Activated T-helper 1 cell treated with anti-CD3 and anti-CD28 coated beads, Interleukin-12 subunit alpha, Interleukin-12 subunit beta, Interleukin-2, Interleukin-4 antibody, amounts not matched to agents 30 ng/mL and 10 ng/mL and 1 ng/mL, durations not matched to agents 14 hours and 24 hours and 36 hours (primary cell): ENCODE results near the gene MAML3. TPM values are rescaled to one million over a fixed set of nuclear protein-coding genes. Genes with fewer than 3 reads are reported as not detected.

Experiments
- DNase-seq: peaks from one replicate; pipeline ENCODE4 v3.0.0; 2021; ENCODE audit warnings: low spot score
- H3K27ac Mint-ChIP-seq: one replicate; pipeline ENCODE4 v1.8.0; 2021; ENCODE audit warnings: mild to moderate bottlenecking, mixed read lengths
- H3K27me3 Mint-ChIP-seq: one replicate; pipeline ENCODE4 v1.8.0; 2022; ENCODE audit warnings: mild to moderate bottlenecking, moderate library complexity, mixed read lengths; ENCODE audit not compliant: insufficient read depth
- H3K36me3 Mint-ChIP-seq: one replicate; pipeline ENCODE4 v1.8.0; 2021; ENCODE audit warnings: low read depth, mixed read lengths
- H3K4me1 Mint-ChIP-seq: one replicate; pipeline ENCODE4 v1.8.0; 2021; ENCODE audit warnings: low read depth, mixed read lengths
- H3K4me3 Mint-ChIP-seq: one replicate; pipeline ENCODE4 v1.8.0; 2021; ENCODE audit warnings: mild to moderate bottlenecking, moderate library complexity, mixed read lengths
- H3K9me3 Mint-ChIP-seq: one replicate; pipeline ENCODE4 v1.8.0; 2021; ENCODE audit warnings: mixed read lengths
- intact Hi-C: fragments of 100-400 bp; cut with micrococcal nuclease; formaldehyde crosslinking; loops from one replicate; pipeline ENCODE4 v1.15.1; 2024
- total RNA-seq: library from RNA; stranded (reverse); gene quantifications from 2 replicates; pipeline ENCODE4 v1.2.3, GENCODE V29; 2022

The MAML3 gene
- total RNA-seq, 1 donor from 2014 or later: 0.47 TPM

DNA sequence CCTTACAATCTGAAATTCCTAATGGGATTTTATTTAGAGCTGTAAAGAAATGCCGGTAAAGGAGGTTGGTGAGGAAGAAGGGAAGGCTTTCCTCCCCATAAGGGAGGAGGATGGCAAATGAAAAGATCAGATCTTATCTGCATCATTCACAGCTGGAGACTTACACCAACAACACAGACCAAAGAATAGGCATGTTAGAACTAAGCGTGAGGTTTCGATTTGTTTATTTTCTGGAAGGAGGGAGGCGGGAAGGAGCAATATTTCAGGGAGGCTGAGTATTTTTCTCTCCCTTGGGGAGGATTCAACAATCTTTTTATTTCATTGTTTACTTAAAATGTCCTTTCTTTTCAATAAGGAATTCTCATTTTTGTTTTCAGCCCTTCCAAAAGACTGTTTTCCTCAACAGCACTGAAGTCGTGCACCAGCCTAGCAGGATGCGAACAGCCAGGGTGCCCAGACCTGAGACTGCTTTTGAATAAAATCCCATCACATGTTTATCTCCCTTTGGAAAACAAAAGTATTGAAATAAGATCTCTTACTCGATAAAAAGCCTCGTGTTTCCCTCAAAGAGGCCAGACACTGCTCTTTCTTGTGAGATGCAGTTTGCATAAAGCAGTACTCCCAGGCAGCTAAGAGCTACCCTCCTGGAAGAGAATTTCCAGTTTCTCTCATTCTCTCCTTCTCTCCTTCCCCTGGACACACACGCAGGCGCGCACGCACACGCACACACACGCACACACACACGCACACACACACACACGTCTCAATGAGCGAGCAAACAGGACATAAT lies 252.3 kb downstream of the MAML3 start:
- Mint-ChIP-seq H3K36me3 (peaks cover 1% of the 10 kb centered on the region), H3K4me1 (peaks cover 29% of the 10 kb centered on the region), H3K9me3 (peaks cover 8% of the 10 kb centered on the region), H3K4me3 (no peak overlapping the region), H3K27ac (no peak overlapping the region), H3K27me3 (no peaks in the 10 kb centered on the region)
- DNase-seq: no peak
- intact Hi-C loops: no loop called here

DNA sequence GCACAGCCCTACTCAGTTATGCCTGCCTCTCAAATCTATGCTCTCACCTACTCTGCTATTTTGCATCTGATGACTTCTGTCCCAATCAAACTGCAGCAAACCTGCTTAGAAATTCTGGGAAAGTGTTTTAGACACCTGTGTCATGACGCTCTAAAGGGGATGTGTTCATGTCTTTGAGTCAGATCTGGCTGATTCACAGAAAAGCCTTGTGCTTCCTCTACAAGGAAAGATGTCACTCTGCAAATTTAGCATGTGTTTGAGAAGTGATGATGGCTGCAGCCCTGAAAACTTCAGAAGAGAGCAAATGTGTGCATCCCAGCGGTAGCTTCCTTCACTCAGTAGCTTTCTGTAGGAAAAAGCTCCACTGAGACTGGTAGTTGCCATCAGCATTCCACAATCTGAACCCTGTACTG lies 253.0 kb downstream of the MAML3 start:
- intact Hi-C loops: no loop called here
- Mint-ChIP-seq H3K4me1 (peaks cover 25% of the 10 kb centered on the region), H3K4me3 (no peak overlapping the region), H3K27ac (no peak overlapping the region), H3K36me3 (peaks cover 1% of the 10 kb centered on the region), H3K9me3 (peaks cover 8% of the 10 kb centered on the region), H3K27me3 (no peaks in the 10 kb centered on the region)
- DNase-seq: no peak

DNA sequence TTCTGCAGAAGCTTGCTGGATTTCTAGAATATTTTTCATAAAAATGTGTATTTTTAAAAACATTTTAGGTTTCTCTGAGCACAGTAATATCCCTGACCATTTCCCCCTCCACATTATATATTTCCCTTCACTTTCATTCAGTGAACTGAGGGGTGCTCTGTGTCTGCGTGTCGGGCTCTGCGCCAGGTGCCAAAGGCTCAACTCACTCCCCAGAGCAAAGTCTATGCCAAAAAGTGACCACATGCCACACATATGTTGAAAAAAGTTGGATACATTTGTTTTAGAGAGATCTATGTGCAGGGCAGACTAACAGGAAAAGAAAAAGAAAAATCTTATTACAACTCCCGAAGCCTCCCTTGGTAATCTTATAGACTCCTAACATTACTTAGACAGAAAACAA lies 254.6 kb downstream of the MAML3 start:
- H3K27ac Mint-ChIP-seq: no peak overlapping the region
- H3K4me3 Mint-ChIP-seq: no peak overlapping the region
- peaks cover 3% of the 10 kb centered on the region for H3K27me3 Mint-ChIP-seq

DNA sequence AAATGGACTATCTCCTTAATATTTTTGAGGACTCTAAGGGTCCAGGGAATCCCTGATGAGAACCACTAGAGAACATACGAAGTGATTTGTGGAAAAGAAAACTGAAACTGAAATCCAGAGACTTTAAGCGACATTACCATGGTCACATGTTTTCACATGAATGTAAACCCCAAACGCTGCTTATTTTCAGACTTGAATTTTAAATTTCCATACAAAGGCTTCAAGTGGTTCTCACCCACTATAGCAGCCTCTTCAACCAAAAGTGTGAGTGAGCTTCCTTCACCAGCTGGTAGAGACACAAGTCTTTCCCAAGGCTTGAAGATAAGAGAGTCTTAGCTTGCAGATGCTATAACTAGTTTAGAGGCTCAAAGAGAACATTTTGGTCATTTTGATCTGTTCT lies 255.7 kb downstream of the MAML3 start:
- no peak for DNase-seq
- Mint-ChIP-seq H3K4me1 (peaks cover 19% of the 10 kb centered on the region), H3K4me3 (no peak overlapping the region), H3K27me3 (peaks cover 6% of the 10 kb centered on the region), H3K27ac (peak overlapping the region; percentile 27), H3K9me3 (no peaks in the 10 kb centered on the region), H3K36me3 (peaks cover 1% of the 10 kb centered on the region)
- intact Hi-C loops: loop anchor here (1.0 to 5.0 kb wide), 2 partner anchors 52 to 79 kb away; no protein-coding TSS in a partner anchor

More for the DNA sequence above, 254.6 kb downstream of the MAML3 start:
- Mint-ChIP-seq H3K36me3 (peaks cover 1% of the 10 kb centered on the region), H3K4me1 (peaks cover 22% of the 10 kb centered on the region), H3K9me3 (no peaks in the 10 kb centered on the region)
- intact Hi-C loops: loop anchor here (5.0 kb wide), 1 partner anchor 78 kb away; no protein-coding TSS in a partner anchor
- no peak for DNase-seq

DNA sequence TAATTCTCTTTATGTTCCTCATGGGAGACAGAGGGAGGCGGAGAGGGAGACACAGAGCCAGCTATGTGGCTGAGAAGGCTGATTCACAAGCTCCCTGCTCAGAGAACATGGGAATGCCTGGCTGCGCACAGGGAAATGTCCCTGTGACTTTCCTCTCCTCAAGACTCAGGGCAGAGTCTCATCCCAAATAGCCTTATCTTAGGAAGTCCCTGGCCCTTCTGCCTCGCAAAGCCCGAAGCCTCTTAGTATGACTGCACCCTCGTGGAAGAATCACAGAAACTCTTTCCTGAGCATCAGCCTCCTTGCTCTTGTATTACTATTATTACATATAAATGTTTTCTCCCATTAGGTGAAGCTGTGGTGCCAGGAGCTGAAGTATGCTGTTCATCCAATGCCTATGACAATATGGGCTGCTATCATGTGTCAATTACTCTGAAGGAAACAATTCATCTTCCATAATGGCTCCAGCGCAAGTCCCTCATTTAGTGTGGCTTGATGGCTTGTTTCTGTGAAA lies 257.8 kb downstream of the MAML3 start:
- Mint-ChIP-seq H3K36me3 (no peaks in the 10 kb centered on the region), H3K4me1 (peaks cover 8% of the 10 kb centered on the region), H3K9me3 (no peaks in the 10 kb centered on the region), H3K27ac (no peak overlapping the region), H3K27me3 (peaks cover 6% of the 10 kb centered on the region), H3K4me3 (no peak overlapping the region)
- intact Hi-C loops: loop anchor here (5.0 kb wide), 1 partner anchor 81 kb away; no protein-coding TSS in a partner anchor
- no peak for DNase-seq

DNA sequence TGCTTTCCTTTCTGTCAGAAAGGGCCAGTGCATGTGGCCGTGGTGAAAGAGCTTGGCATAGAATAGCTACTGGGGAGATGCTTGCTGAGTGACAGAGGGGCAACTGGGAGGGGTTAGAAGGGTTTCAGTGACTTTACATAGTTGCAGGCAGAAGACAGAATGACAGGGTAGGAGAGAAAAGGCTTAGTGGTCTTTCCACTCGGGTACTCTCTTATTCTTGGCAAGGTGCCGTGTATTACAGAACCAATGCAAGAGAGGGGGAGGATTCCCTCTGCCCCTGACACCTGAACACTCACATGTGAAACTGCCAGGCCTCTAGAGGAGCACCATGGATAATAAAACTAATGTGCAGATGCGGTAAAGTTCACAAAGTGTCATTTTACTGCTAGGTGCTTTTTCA lies 260.2 kb downstream of the MAML3 start:
- H3K27me3 Mint-ChIP-seq: peaks cover 6% of the 10 kb centered on the region
- H3K36me3 Mint-ChIP-seq: no peaks in the 10 kb centered on the region
- no peak overlapping the region for H3K27ac Mint-ChIP-seq
- H3K9me3 Mint-ChIP-seq: no peaks in the 10 kb centered on the region
- no peaks in the 10 kb centered on the region for H3K4me1 Mint-ChIP-seq
- intact Hi-C loops: no loop called here
- no peak overlapping the region for H3K4me3 Mint-ChIP-seq
- DNase-seq: no peak

DNA sequence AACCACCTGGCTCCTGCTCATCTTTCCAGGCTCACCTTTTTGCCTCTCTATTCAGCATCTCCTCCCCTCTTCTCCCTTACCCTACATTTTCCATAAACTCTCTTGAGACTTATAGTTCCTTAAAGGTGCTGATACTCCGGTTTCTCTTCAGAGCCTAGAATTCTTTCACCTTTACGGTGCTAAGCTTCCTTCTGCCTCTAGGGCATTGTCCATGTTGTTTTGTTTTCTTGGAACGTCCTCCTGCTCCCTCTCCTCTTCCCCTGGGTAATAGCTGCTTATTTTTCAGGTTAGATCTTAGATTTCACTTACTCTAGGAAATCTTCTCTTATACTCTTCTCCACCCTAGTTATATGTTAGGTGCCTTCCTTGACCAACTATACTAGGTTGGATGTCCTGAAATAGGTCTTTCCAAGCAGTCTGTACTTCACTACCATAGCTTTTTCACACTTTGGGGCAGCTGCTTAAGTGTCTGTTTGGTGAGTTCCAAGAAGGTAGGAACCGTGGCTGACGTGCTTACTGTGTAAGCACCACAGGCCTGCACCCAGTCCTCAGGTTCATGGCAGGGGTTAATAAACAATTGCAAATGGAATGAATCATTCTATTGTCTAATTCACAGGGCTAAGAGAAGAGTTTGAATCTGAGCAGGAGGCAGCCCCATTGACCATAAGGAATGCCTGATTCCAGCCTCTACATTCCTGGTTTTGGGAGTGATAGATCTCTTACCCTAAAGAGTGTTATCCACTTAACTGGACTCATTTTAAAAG lies 260.8 kb downstream of the MAML3 start:
- no peak for DNase-seq
- no peaks in the 10 kb centered on the region for H3K4me1 Mint-ChIP-seq
- peaks cover 6% of the 10 kb centered on the region for H3K27me3 Mint-ChIP-seq
- H3K9me3 Mint-ChIP-seq: no peaks in the 10 kb centered on the region
- no peak overlapping the region for H3K27ac Mint-ChIP-seq
- intact Hi-C loops: no loop called here
- H3K36me3 Mint-ChIP-seq: no peaks in the 10 kb centered on the region
- H3K4me3 Mint-ChIP-seq: no peak overlapping the region

DNA sequence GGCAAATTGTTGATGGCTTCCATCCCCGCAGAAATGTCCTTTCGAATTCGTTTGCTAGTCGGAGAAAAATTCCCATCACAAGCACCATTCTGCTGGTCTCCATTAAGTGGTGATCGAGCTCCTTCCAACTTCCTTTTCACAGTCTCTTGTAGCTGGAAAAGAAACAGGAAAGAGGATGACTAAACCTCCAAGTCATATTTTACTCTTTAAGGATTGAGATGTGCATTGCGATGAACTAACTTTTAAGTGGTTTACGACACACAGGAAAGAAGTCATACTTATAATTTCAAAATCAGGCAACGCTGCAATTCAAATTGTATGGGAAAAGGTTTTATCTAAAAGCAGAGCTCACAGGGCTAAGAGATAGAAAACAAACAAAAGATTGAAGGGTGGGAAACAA lies 263.2 kb downstream of the MAML3 start:
- H3K4me1 Mint-ChIP-seq: no peaks in the 10 kb centered on the region
- DNase-seq: no peak
- H3K9me3 Mint-ChIP-seq: no peaks in the 10 kb centered on the region
- H3K27me3 Mint-ChIP-seq: peaks cover 9% of the 10 kb centered on the region
- intact Hi-C loops: no loop called here
- no peaks in the 10 kb centered on the region for H3K36me3 Mint-ChIP-seq
- no peak overlapping the region for H3K27ac Mint-ChIP-seq
- no peak overlapping the region for H3K4me3 Mint-ChIP-seq

DNA sequence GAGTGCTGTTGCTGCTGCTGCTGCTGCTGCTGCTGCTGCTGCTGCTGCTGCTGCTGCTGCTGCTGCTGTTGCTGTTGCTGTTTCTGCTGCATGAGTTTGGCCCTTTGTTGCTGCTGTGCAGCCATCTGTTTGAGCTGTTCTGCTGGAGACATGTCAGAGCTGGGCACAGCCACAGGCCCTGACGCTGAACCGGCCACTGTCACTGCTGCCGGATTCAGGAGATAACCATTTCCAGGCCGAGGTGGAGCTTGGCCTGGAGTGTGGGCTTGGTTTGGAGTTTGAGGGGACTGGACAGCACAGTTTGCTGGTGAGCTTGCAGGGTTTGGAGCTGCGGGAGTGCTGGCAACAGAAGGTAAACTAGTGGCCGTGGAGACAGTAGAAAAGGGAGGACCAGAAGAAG lies 264.1 kb downstream of the MAML3 start:
- peaks cover 9% of the 10 kb centered on the region for H3K27me3 Mint-ChIP-seq
- no peaks in the 10 kb centered on the region for H3K4me1 Mint-ChIP-seq
- H3K27ac Mint-ChIP-seq: no peak overlapping the region
- H3K9me3 Mint-ChIP-seq: no peaks in the 10 kb centered on the region
- intact Hi-C loops: no loop called here
- DNase-seq: no peak
- H3K36me3 Mint-ChIP-seq: no peaks in the 10 kb centered on the region
- H3K4me3 Mint-ChIP-seq: no peak overlapping the region

DNA sequence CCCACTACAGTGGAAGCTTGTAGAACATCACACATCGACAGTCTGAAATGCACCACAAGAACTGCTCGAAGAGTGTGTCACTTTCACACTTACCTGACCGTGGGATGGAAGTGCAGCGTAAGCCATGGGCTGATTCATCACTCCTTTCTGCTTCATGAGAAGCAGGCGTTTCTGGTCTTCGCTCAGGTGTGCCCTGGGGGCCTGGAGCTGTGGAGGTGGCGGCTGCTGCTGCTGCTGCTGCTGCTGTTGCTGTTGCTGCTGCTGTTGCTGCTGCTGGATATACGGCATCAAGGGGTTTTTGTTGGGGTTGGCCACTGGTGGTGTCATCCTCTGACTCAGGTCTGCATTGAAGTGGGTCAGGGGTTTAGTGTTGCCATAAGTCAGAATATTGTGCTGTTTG lies 264.7 kb downstream of the MAML3 start:
- no peak overlapping the region for H3K27ac Mint-ChIP-seq
- peaks cover 9% of the 10 kb centered on the region for H3K27me3 Mint-ChIP-seq
- H3K4me1 Mint-ChIP-seq: no peaks in the 10 kb centered on the region
- no peaks in the 10 kb centered on the region for H3K9me3 Mint-ChIP-seq
- H3K4me3 Mint-ChIP-seq: no peak overlapping the region
- DNase-seq: no peak
- H3K36me3 Mint-ChIP-seq: no peaks in the 10 kb centered on the region
- intact Hi-C loops: no loop called here

DNA sequence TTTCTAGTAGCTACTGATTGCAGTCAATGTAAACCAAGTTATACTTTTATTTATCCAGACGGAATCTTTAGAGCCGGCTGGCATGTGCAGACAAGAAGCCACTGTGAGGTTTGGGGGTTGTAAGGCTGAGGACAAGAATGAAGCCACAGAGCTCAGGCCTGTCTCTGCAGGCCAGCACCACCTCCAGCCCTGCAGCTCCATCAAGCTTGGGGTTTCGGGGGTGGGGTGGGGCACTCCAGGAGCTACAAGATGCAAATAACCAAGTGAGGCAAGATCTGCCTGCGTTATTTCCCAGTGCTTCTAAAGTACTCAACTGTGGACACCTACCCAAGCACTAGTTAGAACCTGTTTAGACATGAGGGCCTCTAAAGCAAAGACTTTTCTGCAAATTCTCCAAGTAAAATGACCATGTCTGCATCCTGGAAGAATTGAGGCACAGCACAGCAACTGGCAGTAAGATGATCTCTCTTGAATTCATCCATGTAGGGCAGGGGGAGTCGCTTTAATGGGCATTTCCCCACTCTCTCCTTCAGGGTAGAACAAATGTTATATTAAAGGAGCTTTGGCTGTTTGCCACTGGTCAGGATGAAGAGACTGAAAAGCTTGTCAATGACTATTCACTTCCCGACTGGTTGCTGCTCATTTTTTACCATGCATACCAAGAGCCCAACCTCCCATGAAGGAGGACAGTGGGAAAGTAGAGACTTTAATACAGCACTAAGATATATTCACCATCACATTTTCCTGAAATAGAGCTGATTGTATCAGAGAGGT lies 265.8 kb downstream of the MAML3 start:
- Mint-ChIP-seq H3K27ac (no peak overlapping the region), H3K4me1 (no peaks in the 10 kb centered on the region), H3K9me3 (peaks cover 2% of the 10 kb centered on the region), H3K36me3 (no peaks in the 10 kb centered on the region), H3K27me3 (peaks cover 7% of the 10 kb centered on the region), H3K4me3 (no peak overlapping the region)
- intact Hi-C loops: no loop called here
- DNase-seq: no peak

DNA sequence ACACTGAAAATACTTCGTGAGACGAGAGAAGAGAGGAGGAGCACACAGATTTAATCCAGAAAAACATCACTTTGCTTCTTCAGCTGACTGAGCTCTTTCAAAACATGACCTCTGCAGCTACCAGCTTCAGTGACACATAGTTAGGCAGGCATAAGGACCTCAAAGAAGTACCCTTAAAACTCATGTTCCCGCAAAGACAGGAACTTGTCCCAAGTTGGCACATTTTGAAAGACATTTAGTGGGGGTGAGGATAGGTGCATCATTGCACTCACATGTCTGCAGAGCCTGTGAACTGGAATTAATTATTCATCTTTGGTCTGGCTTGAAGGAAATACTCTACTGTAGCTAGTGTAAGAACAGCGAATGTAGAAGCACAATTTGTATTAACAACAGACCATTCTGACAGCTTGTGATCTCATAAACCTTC lies 266.6 kb downstream of the MAML3 start:
- H3K27ac Mint-ChIP-seq: no peak overlapping the region
- peaks cover 14% of the 10 kb centered on the region for H3K27me3 Mint-ChIP-seq
- no peak for DNase-seq
- no peaks in the 10 kb centered on the region for H3K36me3 Mint-ChIP-seq
- H3K4me1 Mint-ChIP-seq: no peaks in the 10 kb centered on the region
- H3K4me3 Mint-ChIP-seq: no peak overlapping the region
- H3K9me3 Mint-ChIP-seq: peaks cover 6% of the 10 kb centered on the region
- intact Hi-C loops: no loop called here
